Heart left ventricle (tissue), 16 donors: ENCODE measurements around the gene PIGB. TPM values are rescaled to one million over a fixed set of nuclear protein-coding genes. Genes with fewer than 3 reads are reported as not detected.
A peak's percentile ranks its signal among the peaks of the same experiment; 100 is the strongest.

ENCODE experiments used
- ATAC-seq, 4 donors: fragments of 200-7000 bp; cut with Tn5 transposase; one replicate each; pipeline ENCODE4 v1.9.1; 2020 to 2022; ENCODE audit warnings: moderate library complexity in 4 of 4, mild to moderate bottlenecking in 3 of 4, moderate number of reproducible peaks in 1 of 4
- DNase-seq, 5 donors: peaks; one replicate each; pipeline ENCODE4 v3.0.0-alpha.2; 2020
- H3K27ac ChIP-seq, 12 donors: fragments of 200-600 bp; sonication (generic) in 4 of 12; one replicate each; pipeline versions ENCODE4 v1.5.0 to v1.8.0; 2016 to 2022; ENCODE audit warnings: mild to moderate bottlenecking in 2 of 12
- H3K27me3 ChIP-seq, 9 donors: fragments of 200-600 bp; sonication (generic) in 2 of 9; one replicate each; pipeline versions ENCODE4 v1.5.1 to v1.8.0; 2016 to 2022; ENCODE audit warnings: mild to moderate bottlenecking in 3 of 9
- H3K36me3 ChIP-seq, 9 donors: fragments of 200-600 bp; sonication (generic) in 2 of 9; one replicate each; pipeline versions ENCODE4 v1.5.0 to v1.8.0; 2018 to 2022; ENCODE audit warnings: mild to moderate bottlenecking in 2 of 9
- H3K4me1 ChIP-seq, 12 donors: fragments of 200-600 bp; sonication (generic) in 4 of 12; one replicate each; pipeline versions ENCODE4 v1.5.0 to v1.8.0; 2016 to 2022; ENCODE audit warnings: mild to moderate bottlenecking in 3 of 12
- H3K4me3 ChIP-seq, 12 donors: fragments of 200-600 bp; sonication (generic) in 4 of 12; one replicate each; pipeline versions ENCODE4 v1.5.0 to v1.8.0; 2017 to 2022; ENCODE audit warnings: mild to moderate bottlenecking in 9 of 12, moderate library complexity in 4 of 12
- H3K9me3 ChIP-seq, 12 donors: fragments of 200-600 bp; sonication (generic) in 4 of 12; one replicate each; pipeline versions ENCODE4 v1.5.0 to v1.8.0; 2016 to 2022; ENCODE audit warnings: mild to moderate bottlenecking in 1 of 12
- POLR2A ChIP-seq, 2 donors: fragments of 450-650 bp; IDR thresholded peaks; one replicate each; pipeline ENCODE4 v1.6.1; 2017; ENCODE audit warnings: antibody characterized with exemption in 2 of 2, mild to moderate bottlenecking in 2 of 2, moderate library complexity in 2 of 2
- WGBS, 4 donors: extraction: QIAGEN DNeasy Blood & Tissue Kit in 2 of 4; methylation state at CpG; one replicate each; pipeline versions ENCODE4 v1.1.5 to v1.1.7; 2013 to 2018; 5-methylcytosine and 5-hydroxymethylcytosine counted together
- intact Hi-C, 10 donors: fragments of 100-400 bp; cut with DNase I; formaldehyde crosslinking; loops; one replicate each; pipeline versions ENCODE4 v1.11.1 to v1.14.2; 2022
- long read RNA-seq, 3 donors: library from polyadenylated mRNA; unstranded; transcript quantifications; one replicate each; pipeline ENCODE4 v2.0.0, GENCODE V29; 2020 to 2021
- polyA plus RNA-seq, 2 donors: library from polyadenylated mRNA; stranded (reverse); fragments of 200-250 nt; gene quantifications; one replicate each; pipeline ENCODE4 v1.2.3, GENCODE V29; 2013
- total RNA-seq, 9 donors: library from RNA; depleted of rRNA in 2 of 9; stranded (reverse); fragments of >200 nt in 2 of 9; fragmentation: NEBNext Ultra II Directional in 3 of 9; extraction: Animal tissue kit (Norgen Biotek cat#: 25700) in 3 of 9; gene quantifications; one replicate each; pipeline versions ENCODE4 v1.1.0 to v1.2.4, GENCODE V29; 2016 to 2023
- TF ChIP-seq, protein P1 (sequence below), 12 donors: fragments of 200-600 bp; sonication (generic) in 4 of 12; IDR thresholded peaks; one replicate each; pipeline versions ENCODE4 v1.5.0 to v1.8.0; 2018 to 2022; ENCODE audit warnings: antibody characterized with exemption in 12 of 12, mild to moderate bottlenecking in 5 of 12
- donor health status: ischemic (EF 13 %, LVEDD 7.1; RV severe dilation, severe dysfunction).
- donor health status: healthy with polysubstance abuse.
- donor health status: DM: no; HTN: yes; CAD: no.
- donor health status: DM: no; HTN: no; CAD: no.
- donor health status: ischemic (EF 25% LVEDD 6.9; RV normal size, moderate dysfunction).
- donor health status: ischemic (EF 25% LVEDD 5.7; RV mildly dilated, moderate dysfunction).
- donor health status: healthy.
- donor health status: DM: yes; HTN: yes; CAD: no.
- donor health status: ischemic (EF 35%, LVEDD 5.7; RV mildly dilated, moderate dysfunction).
- donor health status: nonischemic (EF 11% LVEDD 7.7; RV severe dilation, severe dysfunction).
- donor health status: DM: yes; HTN: yes; CAD: no.
- donor health status: PGD.
- donor health status: ischemic (EF 29% LVEDD 5.4; RV normal size, mild dysfunction).
- donor health status: nonischemic (EF 23%, LVEDD 6.1; RV moderate dilation, normal function).

Gene PIGB
- total RNA-seq = 10 to 100 TPM in 1 of 9 donors, 1 to 10 TPM in 8; 2.4 to 10.3 (median 3.0) TPM
- 1 to 10 TPM; 2.3 to 3.5 TPM for polyA plus RNA-seq
- long read RNA-seq, donor 1, partial matches to known transcripts = 0 of 7 reads
- long read RNA-seq, donor 1, other reads (novel, unspliced or antisense) = 3 of 7 reads
- long read RNA-seq, donor 2, transcript PIGB-202 (12 exons, 1,668 nt) = major isoform, 14 of 25 reads
- long read RNA-seq, donor 2, partial matches to known transcripts = 0 of 25 reads
- long read RNA-seq, donor 2, other reads (novel, unspliced or antisense) = 10 of 25 reads
- long read RNA-seq, donor 3, partial matches to known transcripts = 0 of 4 reads
- long read RNA-seq, donor 3, other reads (novel, unspliced or antisense) = 1 of 4 reads

GRCh38 chr15:55318588-55319494 is at the start of gene PIGB, which contains the start of gene PIGBOS1:
PIGB (plus strand) TSS chr15:55319222; CDS start chr15:55319251, 29 bp downstream.
PIGBOS1 (minus strand) TSS chr15:55319123; CDS start chr15:55317792, 1,331 bp downstream.
- TF ChIP-seq POLR2A (IDR thresholded peaks at IDR 0.05) = peak in 1 of 2 donors; percentile 49
- TF ChIP-seq, protein P1, sequence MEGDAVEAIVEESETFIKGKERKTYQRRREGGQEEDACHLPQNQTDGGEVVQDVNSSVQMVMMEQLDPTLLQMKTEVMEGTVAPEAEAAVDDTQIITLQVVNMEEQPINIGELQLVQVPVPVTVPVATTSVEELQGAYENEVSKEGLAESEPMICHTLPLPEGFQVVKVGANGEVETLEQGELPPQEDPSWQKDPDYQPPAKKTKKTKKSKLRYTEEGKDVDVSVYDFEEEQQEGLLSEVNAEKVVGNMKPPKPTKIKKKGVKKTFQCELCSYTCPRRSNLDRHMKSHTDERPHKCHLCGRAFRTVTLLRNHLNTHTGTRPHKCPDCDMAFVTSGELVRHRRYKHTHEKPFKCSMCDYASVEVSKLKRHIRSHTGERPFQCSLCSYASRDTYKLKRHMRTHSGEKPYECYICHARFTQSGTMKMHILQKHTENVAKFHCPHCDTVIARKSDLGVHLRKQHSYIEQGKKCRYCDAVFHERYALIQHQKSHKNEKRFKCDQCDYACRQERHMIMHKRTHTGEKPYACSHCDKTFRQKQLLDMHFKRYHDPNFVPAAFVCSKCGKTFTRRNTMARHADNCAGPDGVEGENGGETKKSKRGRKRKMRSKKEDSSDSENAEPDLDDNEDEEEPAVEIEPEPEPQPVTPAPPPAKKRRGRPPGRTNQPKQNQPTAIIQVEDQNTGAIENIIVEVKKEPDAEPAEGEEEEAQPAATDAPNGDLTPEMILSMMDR (IDR thresholded peaks at IDR 0.05) = peak in 5 of 12 donors; percentile 6 to 28 (median 11)
- H3K9me3 ChIP-seq = no peaks in the 10 kb centered on the region
- H3K27ac ChIP-seq = peak within 1 kb of the TSS; percentile 19 to 95 (median 85)
- ATAC-seq (peak; percentile 93 to 99 (median 99)), DNase-seq (peak; percentile 86 to 91 (median 90))
- H3K36me3 ChIP-seq = peaks cover 0 to 5% (median under 1%) of the 10 kb centered on the region in 9 donors
- H3K27me3 ChIP-seq = no peaks in the 10 kb centered on the region
- WGBS, 4 donors = 2 to 3% (median 2%) methylated on average over 48 to 49 of the region's 49 CpGs
- peaks cover 4 to 58% (median 24%) of the 10 kb centered on the region in 12 donors for H3K4me1 ChIP-seq
- intact Hi-C loops = loop anchor here in 1 of 10 donors (2.0 kb wide), 1 partner anchor 90 kb away; the partner anchor contains the start of genes CCPG1 and PIERCE2
- peak within 1 kb of the TSS; percentile 65 to 95 (median 76) for H3K4me3 ChIP-seq

DNA sequence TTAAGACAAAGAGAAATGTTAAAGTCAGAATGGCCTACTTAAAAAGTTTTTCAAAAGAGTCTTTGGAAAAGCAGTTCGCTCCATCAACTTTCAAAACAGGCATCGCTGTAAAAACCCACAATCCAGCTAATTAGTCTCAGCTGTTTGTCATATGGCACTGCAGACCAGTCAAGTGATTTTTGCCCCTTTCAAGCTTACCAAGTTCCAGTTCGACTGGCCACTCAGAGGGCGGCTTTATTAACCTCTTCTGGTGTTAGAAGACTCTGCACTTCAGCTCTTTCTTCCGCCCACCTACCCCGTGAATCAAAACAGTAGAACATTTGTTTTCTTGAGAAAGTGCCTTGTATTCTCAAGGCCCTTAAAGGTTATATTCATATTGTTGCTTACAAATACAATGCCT is 48.7 kb upstream of the PIGB start:
- 91 to 93% (median 92%) methylated on average over 6 of the region's 6 CpGs for WGBS, 4 donors
- Histone ChIP-seq H3K27ac (no peak overlapping the region), H3K4me3 (no peak overlapping the region), H3K36me3 (peaks cover 0 to 16% (median 0%) of the 10 kb centered on the region in 9 donors), H3K27me3 (no peaks in the 10 kb centered on the region), H3K9me3 (no peaks in the 10 kb centered on the region), H3K4me1 (peaks cover 0 to 29% (median 0%) of the 10 kb centered on the region in 12 donors)
- ATAC-seq = no peak
- TF ChIP-seq, protein P1 (IDR thresholded peaks at IDR 0.05) = no peak
- TF ChIP-seq POLR2A (IDR thresholded peaks at IDR 0.05) = no peak
- intact Hi-C loops = no loop called here
- no peak for DNase-seq

DNA sequence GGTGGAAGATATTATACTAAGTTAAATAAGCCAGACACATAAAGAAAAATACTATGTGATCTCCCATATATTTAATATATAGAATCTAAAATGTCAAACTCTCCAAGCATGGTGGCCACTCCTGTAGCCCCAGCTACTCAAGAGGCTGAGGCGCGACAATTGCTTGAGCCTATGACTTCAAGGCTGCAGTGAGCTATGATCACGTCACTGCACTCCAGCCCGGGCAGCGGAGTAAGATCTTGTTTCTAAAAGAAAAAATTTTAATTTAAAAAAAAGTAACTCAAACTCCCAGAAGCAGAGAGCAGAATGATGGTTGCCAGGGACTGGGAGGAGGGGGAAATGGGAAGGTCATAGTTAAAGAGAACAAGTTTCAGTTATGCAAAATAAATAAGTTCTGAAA is 42.7 kb upstream of the PIGB start:
- no peaks in the 10 kb centered on the region for H3K27me3 ChIP-seq
- H3K4me3 ChIP-seq = no peak overlapping the region
- intact Hi-C loops = no loop called here
- H3K27ac ChIP-seq = peak overlapping the region in 1 of 12 donors; percentile 66
- ATAC-seq (no peak), DNase-seq (no peak)
- no peak for TF ChIP-seq POLR2A (IDR thresholded peaks at IDR 0.05)
- TF ChIP-seq, protein P1 (IDR thresholded peaks at IDR 0.05) = no peak
- no peaks in the 10 kb centered on the region for H3K36me3 ChIP-seq
- 93 to 96% (median 95%) methylated on average over 5 of the region's 5 CpGs for WGBS, 4 donors
- no peaks in the 10 kb centered on the region for H3K9me3 ChIP-seq
- H3K4me1 ChIP-seq = peaks cover 0 to 60% (median 0%) of the 10 kb centered on the region in 12 donors
